Muscle of leg (tissue), 16 donors: ENCODE data around the gene ZNF865. TPM values are rescaled to one million over a fixed set of nuclear protein-coding genes. Genes with fewer than 3 reads are reported as not detected.
"Not testable (repeated sequence)": the region's sequence is repeated elsewhere in the genome, so short reads cannot be mapped to it uniquely, and the experiment has no call there.

ENCODE experiments used
- DNase-seq: peaks from one replicate; pipeline ENCODE4 v3.0.0; 2013
- H3K27ac ChIP-seq: one replicate; pipeline ENCODE4 v1.5.1; 2013; ENCODE audit warnings: mild to moderate bottlenecking, low read length, control low read depth
- H3K27me3 ChIP-seq: one replicate; pipeline ENCODE4 v1.6.1; 2013; ENCODE audit warnings: low read length; ENCODE audit not compliant: control insufficient read depth, insufficient read depth
- H3K36me3 ChIP-seq: one replicate; pipeline ENCODE4 v1.6.1; 2013; ENCODE audit warnings: low read length; ENCODE audit not compliant: control insufficient read depth, insufficient read depth
- H3K4me1 ChIP-seq: one replicate; pipeline ENCODE4 v1.6.1; 2013; ENCODE audit warnings: low read length; ENCODE audit not compliant: control insufficient read depth, insufficient read depth
- H3K4me3 ChIP-seq: one replicate; pipeline ENCODE4 v1.5.1; 2013; ENCODE audit warnings: low read length, control low read depth
- H3K9me3 ChIP-seq: replicated peaks from 2 replicates; pipeline ENCODE4 v1.6.1; 2013; ENCODE audit warnings: low read depth, low read length; ENCODE audit not compliant: control insufficient read depth
- WGBS: methylation state at CpG from one replicate; pipeline ENCODE4 v1.1.5; 2013; ENCODE audit warnings: missing lambda C conversion rate; ENCODE audit not compliant: insufficient coverage; 5-methylcytosine and 5-hydroxymethylcytosine counted together
- long read RNA-seq, 11 donors: transcript quantifications; one replicate each; lab custom pipeline, GENCODE V29; 2026
- polyA plus RNA-seq, 8 donors: library from polyadenylated mRNA; unstranded; fragments of 120-200 nt; gene quantifications; one replicate each; pipeline versions ENCODE4 v1.2.1 to v1.2.3, GENCODE V29; 2013; ENCODE audit warnings: inconsistent platforms in 1 of 8, low replicate concordance in 1 of 8; ENCODE audit not compliant: insufficient read length in 8 of 8, insufficient read depth in 1 of 8
- total RNA-seq: library from RNA; stranded (reverse); fragments of 120-200 nt; gene quantifications from one replicate; pipeline ENCODE4 v1.2.4, GENCODE V29; 2013

Gene ZNF865
- total RNA-seq (1.2 TPM), polyA plus RNA-seq (1 to 10 TPM; 6.9 to 9.9 (median 7.8) TPM)
- long read RNA-seq, donor 1 = 0 reads
- long read RNA-seq, donor 2 = 0 reads
- long read RNA-seq, donor 3, full-length matches to known transcripts = 5 of 5 reads
- long read RNA-seq, donor 3, partial matches to known transcripts = 0 of 5 reads
- long read RNA-seq, donor 3, other reads (novel, unspliced or antisense) = 0 of 5 reads
- long read RNA-seq, donor 4, full-length matches to known transcripts = 3 of 3 reads
- long read RNA-seq, donor 4, partial matches to known transcripts = 0 of 3 reads
- long read RNA-seq, donor 4, other reads (novel, unspliced or antisense) = 0 of 3 reads
- long read RNA-seq, donor 5, full-length matches to known transcripts = 9 of 9 reads
- long read RNA-seq, donor 5, partial matches to known transcripts = 0 of 9 reads
- long read RNA-seq, donor 5, other reads (novel, unspliced or antisense) = 0 of 9 reads
- long read RNA-seq, donor 6, full-length matches to known transcripts = 6 of 6 reads
- long read RNA-seq, donor 6, partial matches to known transcripts = 0 of 6 reads
- long read RNA-seq, donor 6, other reads (novel, unspliced or antisense) = 0 of 6 reads
- long read RNA-seq, donor 7, full-length matches to known transcripts = 7 of 7 reads
- long read RNA-seq, donor 7, partial matches to known transcripts = 0 of 7 reads
- long read RNA-seq, donor 7, other reads (novel, unspliced or antisense) = 0 of 7 reads
- long read RNA-seq, donor 8, full-length matches to known transcripts = 3 of 3 reads
- long read RNA-seq, donor 8, partial matches to known transcripts = 0 of 3 reads
- long read RNA-seq, donor 8, other reads (novel, unspliced or antisense) = 0 of 3 reads
- long read RNA-seq, donor 9, full-length matches to known transcripts = 4 of 4 reads
- long read RNA-seq, donor 9, partial matches to known transcripts = 0 of 4 reads
- long read RNA-seq, donor 9, other reads (novel, unspliced or antisense) = 0 of 4 reads
- long read RNA-seq, donor 10, full-length matches to known transcripts = 3 of 3 reads
- long read RNA-seq, donor 10, partial matches to known transcripts = 0 of 3 reads
- long read RNA-seq, donor 10, other reads (novel, unspliced or antisense) = 0 of 3 reads
- long read RNA-seq, donor 11, full-length matches to known transcripts = 6 of 6 reads
- long read RNA-seq, donor 11, partial matches to known transcripts = 0 of 6 reads
- long read RNA-seq, donor 11, other reads (novel, unspliced or antisense) = 0 of 6 reads

- peak within 1 kb of the TSS; percentile 91 for H3K4me3 ChIP-seq
- H3K36me3 ChIP-seq = peaks cover 35% of the 10 kb centered on the region
- peaks cover 21% of the 10 kb centered on the region for H3K4me1 ChIP-seq
- no peaks in the 10 kb centered on the region for H3K27me3 ChIP-seq
- peaks cover 5% of the 10 kb centered on the region for H3K9me3 ChIP-seq
- peak within 1 kb of the TSS; percentile 100 for H3K27ac ChIP-seq
- 0% methylated on average over 42 of the region's 44 CpGs for WGBS
- peak; percentile 89 for DNase-seq
These were observed at the start of gene ZNF865 for GRCh38 chr19:55605637-55606470. TSS of gene ZNF865 (plus strand) at chr19:55605647. CDS start at chr19:55613619, 7,972 bp downstream.

- Histone ChIP-seq H3K4me3 (no peak overlapping the region), H3K27ac (no peak overlapping the region), H3K9me3 (peaks cover 3% of the 10 kb centered on the region), H3K36me3 (no peaks in the 10 kb centered on the region), H3K27me3 (peaks cover 11% of the 10 kb centered on the region), H3K4me1 (peaks cover 13% of the 10 kb centered on the region)
- WGBS = 83% methylated on average over 6 of the region's 9 CpGs
- no peak for DNase-seq
These were observed 45.8 kb upstream of the ZNF865 start for GRCh38 chr19:55559684-55560083.

GRCh38 chr19:55563261-55563690 lies 42.2 kb upstream of the ZNF865 start:
- Histone ChIP-seq H3K4me3 (no peak overlapping the region), H3K4me1 (peaks cover 10% of the 10 kb centered on the region), H3K27ac (peak overlapping the region; percentile 7), H3K36me3 (no peaks in the 10 kb centered on the region), H3K9me3 (peaks cover 3% of the 10 kb centered on the region), H3K27me3 (peaks cover 16% of the 10 kb centered on the region)
- WGBS = 24% methylated on average over 11 of the region's 12 CpGs
- peak; percentile 60 for DNase-seq

GRCh38 chr19:55566823-55567222 lies 38.6 kb upstream of the ZNF865 start:
- Histone ChIP-seq H3K27ac (no peak overlapping the region), H3K4me1 (peaks cover 10% of the 10 kb centered on the region), H3K27me3 (peaks cover 10% of the 10 kb centered on the region), H3K36me3 (no peaks in the 10 kb centered on the region), H3K4me3 (no peak overlapping the region), H3K9me3 (no peaks in the 10 kb centered on the region)
- DNase-seq = no peak
- WGBS = 26% methylated on average over 6 of the region's 9 CpGs

- Histone ChIP-seq H3K27me3 (peaks cover 10% of the 10 kb centered on the region), H3K9me3 (no peaks in the 10 kb centered on the region), H3K4me1 (peaks cover 10% of the 10 kb centered on the region), H3K4me3 (no peak overlapping the region), H3K36me3 (no peaks in the 10 kb centered on the region), H3K27ac (no peak overlapping the region)
- DNase-seq = no peak
These were observed 37.6 kb upstream of the ZNF865 start for GRCh38 chr19:55567708-55568328.

- DNase-seq = not testable (repeated sequence)
These were observed 36.0 kb upstream of the ZNF865 start for GRCh38 chr19:55569477-55569876.

GRCh38 chr19:55573929-55574328 lies 31.5 kb upstream of the ZNF865 start:
- not testable (repeated sequence) for H3K9me3 ChIP-seq, H3K27ac ChIP-seq, H3K4me3 ChIP-seq, DNase-seq, H3K4me1 ChIP-seq, H3K27me3 ChIP-seq
- peaks cover 21% of the 10 kb centered on the region for H3K36me3 ChIP-seq
- WGBS = no CpG with 5 or more reads among the region's 6 CpGs

More at GRCh38 chr19:55569477-55569876, 36.0 kb upstream of the ZNF865 start:
- H3K27me3 ChIP-seq, H3K27ac ChIP-seq, H3K9me3 ChIP-seq, H3K4me1 ChIP-seq, H3K36me3 ChIP-seq, H3K4me3 ChIP-seq: not testable (repeated sequence)
- 77% methylated on average over 4 of the region's 5 CpGs for WGBS

- no peak for DNase-seq
- Histone ChIP-seq H3K27me3 (no peaks in the 10 kb centered on the region), H3K36me3 (peaks cover 21% of the 10 kb centered on the region), H3K4me1 (peaks cover 10% of the 10 kb centered on the region), H3K4me3 (no peak overlapping the region), H3K27ac (no peak overlapping the region), H3K9me3 (no peaks in the 10 kb centered on the region)
- 100% methylated on average over 2 of the region's 5 CpGs for WGBS
These were observed 28.7 kb upstream of the ZNF865 start for GRCh38 chr19:55576746-55577145.
